HCT116 (cell line): ENCODE data around the gene RIMOC1.

Source experiments
- CTCF ChIP-seq, 3 experiments: fragments of 200-600 bp in 1 of 3; sonication (generic) in 1 of 3; IDR thresholded peaks in 2 of 3; conservative IDR thresholded peaks in 1 of 3; 2 replicates each; pipeline ENCODE4 v1.5.1; 2012 to 2017; ENCODE audit warnings: low read depth in 2 of 3, low read length in 2 of 3, antibody characterized with exemption in 1 of 3, borderline replicate concordance in 1 of 3, control low read depth in 1 of 3, mild to moderate bottlenecking in 1 of 3, mixed read lengths in 1 of 3, mixed run types in 1 of 3, moderate library complexity in 1 of 3; ENCODE audit not compliant: insufficient read depth in 1 of 3
- EGR1 ChIP-seq: IDR thresholded peaks from 2 replicates; pipeline ENCODE4 v1.6.1; 2012; ENCODE audit warnings: low read depth
- EZH2 ChIP-seq: fragments of 200-600 bp; sonication (generic); IDR thresholded peaks from 2 replicates; pipeline ENCODE4 v1.6.1; 2017; ENCODE audit warnings: antibody characterized with exemption, mixed run types
- YY1 ChIP-seq: IDR thresholded peaks from 2 replicates; pipeline ENCODE4 v1.6.1; 2011; ENCODE audit warnings: low read length, low read depth, moderate library complexity, mild to moderate bottlenecking; ENCODE audit not compliant: insufficient replicate concordance; ENCODE audit errors: extremely low read depth
- ZNF274 ChIP-seq: fragments of 200-500 bp; sonication (Bioruptor generic); IDR thresholded peaks from 2 replicates; pipeline ENCODE4 v1.6.1; 2014; ENCODE audit warnings: mild to moderate bottlenecking, low read depth, low read length, inconsistent platforms

GRCh38 chr5:41878643-41879478, 25.3 kb upstream of the RIMOC1 start:
- TF ChIP-seq CTCF (IDR thresholded peaks at IDR 0.05 in 2 of 3, conservative IDR thresholded peaks at IDR 0.05 in 1 of 3; ENCODE audit: borderline replicate concordance in 1 of 3, insufficient read depth in 1 of 3, low read depth in 2 of 3, low read length in 2 of 3): no peak
- TF ChIP-seq EZH2: no peak
- no peak for TF ChIP-seq YY1
- no peak for TF ChIP-seq EGR1
- TF ChIP-seq ZNF274: no peak
